ENCODE measurements around the gene SLBP. TPM values are rescaled to one million over a fixed set of nuclear protein-coding genes. Genes with fewer than 3 reads are reported as not detected.

The SLBP gene
- total and polyA plus RNA-seq, 2 of the 8 experiments (the other 6 are each of a cell fraction or from before 2014, with no cell fraction given), result 44.1 to 49.0 TPM

DNA sequence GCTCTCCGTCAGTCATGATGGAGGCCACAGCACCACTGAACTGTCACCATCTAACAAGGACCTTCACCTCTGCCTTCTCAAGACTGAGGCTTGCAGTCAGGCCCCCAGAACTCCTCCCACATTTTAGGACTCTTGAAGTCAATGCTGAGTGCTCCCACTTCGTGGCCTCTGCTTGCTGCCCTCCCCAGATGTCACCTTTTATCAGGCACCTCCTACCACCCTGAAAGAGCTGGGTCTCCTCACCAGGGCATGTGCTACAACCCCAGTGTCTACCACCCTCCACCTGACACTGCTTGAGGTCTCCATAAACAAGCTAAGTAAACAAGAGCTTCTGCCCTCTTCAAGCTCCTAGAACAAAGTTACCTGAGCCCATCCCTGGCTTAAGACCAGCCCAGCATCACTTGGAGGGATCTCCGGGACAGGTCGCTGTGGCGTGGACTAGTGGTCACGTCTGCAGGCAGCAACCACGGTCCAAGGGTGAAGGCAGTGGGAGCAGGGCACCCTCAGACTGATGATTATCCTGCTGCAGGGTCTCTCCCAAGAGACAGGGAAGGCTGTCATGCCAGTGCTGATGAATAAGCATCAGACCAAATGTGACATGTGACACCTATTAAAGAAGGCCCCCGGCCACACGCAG is 20.3 kb downstream of the SLBP start (continued):
- TF ChIP-seq, protein P1, sequence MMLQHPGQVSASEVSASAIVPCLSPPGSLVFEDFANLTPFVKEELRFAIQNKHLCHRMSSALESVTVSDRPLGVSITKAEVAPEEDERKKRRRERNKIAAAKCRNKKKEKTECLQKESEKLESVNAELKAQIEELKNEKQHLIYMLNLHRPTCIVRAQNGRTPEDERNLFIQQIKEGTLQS (IDR thresholded peaks at IDR 0.05; ENCODE audit: insufficient read depth, low read depth, low read length), result no peak
- TF ChIP-seq SP1 (IDR thresholded peaks at IDR 0.05; ENCODE audit: low read depth, low read length), result no peak

Measured in H1 (cell line).